ENCODE results near the gene NAV1.
A peak's percentile ranks its signal among the peaks of the same experiment; 100 is the strongest.

DNA sequence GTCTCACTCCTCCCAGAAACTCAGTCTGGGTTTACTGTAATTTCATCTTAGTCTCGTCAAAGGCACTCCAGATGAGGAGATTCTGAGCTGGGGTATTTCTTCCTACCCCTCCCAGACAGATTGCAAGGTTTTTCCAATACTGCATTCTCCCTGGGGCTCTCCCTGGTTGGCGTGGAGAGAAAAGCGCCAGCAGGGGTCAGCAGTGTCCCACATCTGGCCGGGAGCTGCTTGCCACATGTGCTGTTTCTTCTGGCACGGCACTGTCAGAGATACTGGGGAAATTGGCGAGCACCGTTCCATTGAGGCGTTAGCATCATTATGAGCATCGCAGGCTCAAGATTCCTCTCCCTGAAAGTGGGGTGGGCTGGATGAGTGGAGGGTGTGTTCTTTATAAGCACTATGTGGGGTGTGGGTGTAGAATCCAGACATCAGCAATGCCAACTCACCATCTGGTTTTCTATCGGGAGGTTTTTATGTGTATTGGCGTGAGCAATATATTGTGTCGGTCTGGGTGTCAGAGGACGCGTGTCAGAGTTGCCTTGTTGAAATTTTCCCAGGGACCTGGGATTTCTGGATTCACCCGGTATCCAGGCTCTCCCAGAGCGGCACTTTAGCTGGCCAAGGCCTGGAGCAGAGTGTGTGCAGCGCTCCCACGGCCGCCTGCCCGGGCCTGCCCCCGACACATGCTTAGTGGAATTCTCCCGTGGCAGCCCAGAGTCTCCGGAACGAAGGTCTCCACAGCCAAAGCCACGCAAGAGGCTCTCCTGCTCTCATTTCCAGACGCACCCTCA is 8.0 kb upstream of the NAV1 start:
- TF ChIP-seq, protein P1, sequence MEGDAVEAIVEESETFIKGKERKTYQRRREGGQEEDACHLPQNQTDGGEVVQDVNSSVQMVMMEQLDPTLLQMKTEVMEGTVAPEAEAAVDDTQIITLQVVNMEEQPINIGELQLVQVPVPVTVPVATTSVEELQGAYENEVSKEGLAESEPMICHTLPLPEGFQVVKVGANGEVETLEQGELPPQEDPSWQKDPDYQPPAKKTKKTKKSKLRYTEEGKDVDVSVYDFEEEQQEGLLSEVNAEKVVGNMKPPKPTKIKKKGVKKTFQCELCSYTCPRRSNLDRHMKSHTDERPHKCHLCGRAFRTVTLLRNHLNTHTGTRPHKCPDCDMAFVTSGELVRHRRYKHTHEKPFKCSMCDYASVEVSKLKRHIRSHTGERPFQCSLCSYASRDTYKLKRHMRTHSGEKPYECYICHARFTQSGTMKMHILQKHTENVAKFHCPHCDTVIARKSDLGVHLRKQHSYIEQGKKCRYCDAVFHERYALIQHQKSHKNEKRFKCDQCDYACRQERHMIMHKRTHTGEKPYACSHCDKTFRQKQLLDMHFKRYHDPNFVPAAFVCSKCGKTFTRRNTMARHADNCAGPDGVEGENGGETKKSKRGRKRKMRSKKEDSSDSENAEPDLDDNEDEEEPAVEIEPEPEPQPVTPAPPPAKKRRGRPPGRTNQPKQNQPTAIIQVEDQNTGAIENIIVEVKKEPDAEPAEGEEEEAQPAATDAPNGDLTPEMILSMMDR (conservative IDR thresholded peaks at IDR 0.05; ENCODE audit: low read depth in 2 of 2): peak; percentile 90 to 97
- TF ChIP-seq POLR2AphosphoS5 (IDR thresholded peaks at IDR 0.05; ENCODE audit: low read depth): no peak
- TF ChIP-seq, protein P2, sequence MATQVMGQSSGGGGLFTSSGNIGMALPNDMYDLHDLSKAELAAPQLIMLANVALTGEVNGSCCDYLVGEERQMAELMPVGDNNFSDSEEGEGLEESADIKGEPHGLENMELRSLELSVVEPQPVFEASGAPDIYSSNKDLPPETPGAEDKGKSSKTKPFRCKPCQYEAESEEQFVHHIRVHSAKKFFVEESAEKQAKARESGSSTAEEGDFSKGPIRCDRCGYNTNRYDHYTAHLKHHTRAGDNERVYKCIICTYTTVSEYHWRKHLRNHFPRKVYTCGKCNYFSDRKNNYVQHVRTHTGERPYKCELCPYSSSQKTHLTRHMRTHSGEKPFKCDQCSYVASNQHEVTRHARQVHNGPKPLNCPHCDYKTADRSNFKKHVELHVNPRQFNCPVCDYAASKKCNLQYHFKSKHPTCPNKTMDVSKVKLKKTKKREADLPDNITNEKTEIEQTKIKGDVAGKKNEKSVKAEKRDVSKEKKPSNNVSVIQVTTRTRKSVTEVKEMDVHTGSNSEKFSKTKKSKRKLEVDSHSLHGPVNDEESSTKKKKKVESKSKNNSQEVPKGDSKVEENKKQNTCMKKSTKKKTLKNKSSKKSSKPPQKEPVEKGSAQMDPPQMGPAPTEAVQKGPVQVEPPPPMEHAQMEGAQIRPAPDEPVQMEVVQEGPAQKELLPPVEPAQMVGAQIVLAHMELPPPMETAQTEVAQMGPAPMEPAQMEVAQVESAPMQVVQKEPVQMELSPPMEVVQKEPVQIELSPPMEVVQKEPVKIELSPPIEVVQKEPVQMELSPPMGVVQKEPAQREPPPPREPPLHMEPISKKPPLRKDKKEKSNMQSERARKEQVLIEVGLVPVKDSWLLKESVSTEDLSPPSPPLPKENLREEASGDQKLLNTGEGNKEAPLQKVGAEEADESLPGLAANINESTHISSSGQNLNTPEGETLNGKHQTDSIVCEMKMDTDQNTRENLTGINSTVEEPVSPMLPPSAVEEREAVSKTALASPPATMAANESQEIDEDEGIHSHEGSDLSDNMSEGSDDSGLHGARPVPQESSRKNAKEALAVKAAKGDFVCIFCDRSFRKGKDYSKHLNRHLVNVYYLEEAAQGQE (IDR thresholded peaks at IDR 0.05; ENCODE audit: unreplicated experiment): no peak
- no peak for TF ChIP-seq ZNF331 (CRISPR knock-in tag; IDR thresholded peaks at IDR 0.05; ENCODE audit: low read depth)
- no peak for TF ChIP-seq EZH2phosphoT487 (IDR thresholded peaks at IDR 0.05; ENCODE audit: unreplicated experiment)
- TF ChIP-seq EZH2 (IDR thresholded peaks at IDR 0.05; ENCODE audit: low read depth, unreplicated experiment): no peak
- TF ChIP-seq STAT1 (IDR thresholded peaks at IDR 0.05; ENCODE audit: unreplicated experiment): no peak
